Inflammatory macrophage treated with lipopolysaccharide for 1 hour (primary cell): ENCODE results near the gene TECPR2.
A peak's percentile ranks its signal among the peaks of the same experiment; 100 is the strongest.

Experiments used
- DNase-seq, 2 donors: peaks; one replicate each; pipeline ENCODE4 v3.0.0-alpha.2; 2020 to 2022

The TECPR2 gene

DNA sequence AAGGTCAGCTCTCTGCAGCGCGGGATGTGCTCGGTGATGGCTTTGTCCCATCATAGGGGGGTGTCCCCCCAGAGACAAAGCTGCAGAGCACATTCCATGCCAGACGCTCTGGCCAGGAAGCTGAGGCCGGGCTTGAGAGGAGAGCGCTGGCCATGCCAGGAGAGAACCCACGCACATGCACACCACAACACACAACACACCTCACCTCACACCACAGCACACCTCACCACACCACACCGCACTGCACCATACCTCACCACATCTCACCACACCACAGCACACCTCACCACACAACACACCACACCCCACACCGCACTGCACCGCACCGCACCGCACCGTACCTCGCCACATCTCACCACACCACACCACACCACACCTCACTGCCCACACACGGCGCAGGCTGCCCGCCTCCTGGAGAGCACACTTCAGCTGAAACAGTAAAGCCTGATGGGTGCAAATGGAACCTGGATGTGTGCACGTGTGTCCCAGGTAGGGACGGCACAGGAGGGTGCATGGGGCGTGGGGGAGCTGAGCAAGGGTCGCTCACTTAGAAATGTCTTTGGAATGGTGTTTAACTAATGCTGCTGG is 136.0 kb downstream of the TECPR2 start:
- no peak for DNase-seq

DNA sequence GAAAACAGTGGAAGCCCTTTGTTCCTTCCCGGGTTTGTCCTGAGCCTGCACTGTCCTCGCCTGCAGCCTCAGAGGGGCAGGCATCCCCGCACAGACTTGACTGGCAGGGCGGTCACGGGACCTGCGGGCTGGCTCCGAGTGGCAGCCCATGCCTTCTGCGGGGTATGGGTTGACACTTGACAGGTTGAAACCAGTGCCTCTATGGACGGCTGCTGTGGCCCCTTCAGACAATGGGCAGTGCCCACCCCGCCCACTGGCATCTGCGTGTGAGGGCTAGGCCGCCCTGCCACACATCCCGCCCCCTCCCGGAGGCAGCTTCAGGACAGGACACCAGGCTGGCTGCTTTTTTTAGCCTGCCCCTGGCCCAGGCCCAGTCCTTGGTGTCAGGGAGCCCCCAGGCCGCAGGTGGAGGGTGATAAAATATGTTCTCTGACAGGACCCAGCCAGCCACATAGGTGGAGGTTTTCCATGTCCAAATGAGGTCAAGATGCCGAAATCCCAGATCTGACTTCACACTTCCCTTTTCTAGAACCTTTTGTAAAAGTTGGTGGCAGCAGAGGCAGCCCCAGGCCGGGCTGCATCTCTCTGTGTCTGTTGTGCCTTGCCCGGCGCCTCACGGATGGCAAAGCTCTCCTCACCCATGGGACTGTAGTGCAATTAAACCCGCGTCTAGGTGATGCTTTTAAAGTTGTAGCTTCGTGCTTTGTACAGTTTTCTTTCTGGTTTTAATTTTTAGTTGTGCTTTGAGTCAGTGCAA is 136.8 kb downstream of the TECPR2 start:
- DNase-seq: peak in 1 of 2 donors; percentile 27

DNA sequence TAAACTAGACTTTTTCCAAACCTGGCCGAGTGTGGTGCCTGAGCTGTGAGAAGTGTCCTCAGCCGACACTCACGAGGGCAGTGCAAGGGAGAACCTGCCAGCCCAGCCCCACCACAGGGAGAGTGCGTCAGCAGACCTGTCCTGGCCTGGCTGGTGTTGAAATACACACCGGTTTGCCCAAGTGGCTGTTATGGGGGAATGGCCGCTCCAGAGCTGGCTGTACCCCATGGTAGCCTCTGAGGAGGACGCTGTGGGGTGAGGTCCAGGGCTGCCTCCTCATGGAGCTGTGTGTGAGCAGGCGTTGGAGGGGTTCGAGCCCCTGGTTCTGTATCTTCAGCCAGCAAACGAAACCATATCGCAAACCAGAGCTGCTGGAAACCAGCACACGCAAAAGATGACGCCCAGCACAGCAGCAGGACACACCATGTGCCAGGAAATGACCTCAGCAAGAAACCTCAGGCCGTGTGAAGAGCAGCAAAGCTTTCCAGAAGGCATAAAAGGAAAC is 137.5 kb downstream of the TECPR2 start:
- peak; percentile 62 to 65 for DNase-seq

DNA sequence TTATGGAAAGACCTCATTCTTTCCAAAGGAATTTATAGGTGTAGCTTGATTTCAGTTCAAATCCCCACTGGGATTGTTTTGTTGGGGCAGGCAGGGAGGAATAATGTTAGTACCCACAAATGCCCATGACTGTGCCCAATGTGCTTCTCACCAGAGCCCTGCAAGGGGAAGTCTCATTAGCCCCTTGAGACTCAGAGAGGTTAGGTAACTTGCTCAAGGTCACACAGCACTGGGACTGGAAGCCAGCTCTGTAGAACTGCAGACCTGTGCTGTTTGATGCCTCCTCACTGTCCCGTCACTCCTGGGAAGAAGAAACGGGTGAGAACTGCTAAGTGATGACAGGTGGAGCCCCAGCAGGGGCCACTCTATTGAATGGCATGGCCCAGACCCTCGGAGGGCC is 138.0 kb downstream of the TECPR2 start:
- peak in 1 of 2 donors; percentile 13 for DNase-seq

DNA sequence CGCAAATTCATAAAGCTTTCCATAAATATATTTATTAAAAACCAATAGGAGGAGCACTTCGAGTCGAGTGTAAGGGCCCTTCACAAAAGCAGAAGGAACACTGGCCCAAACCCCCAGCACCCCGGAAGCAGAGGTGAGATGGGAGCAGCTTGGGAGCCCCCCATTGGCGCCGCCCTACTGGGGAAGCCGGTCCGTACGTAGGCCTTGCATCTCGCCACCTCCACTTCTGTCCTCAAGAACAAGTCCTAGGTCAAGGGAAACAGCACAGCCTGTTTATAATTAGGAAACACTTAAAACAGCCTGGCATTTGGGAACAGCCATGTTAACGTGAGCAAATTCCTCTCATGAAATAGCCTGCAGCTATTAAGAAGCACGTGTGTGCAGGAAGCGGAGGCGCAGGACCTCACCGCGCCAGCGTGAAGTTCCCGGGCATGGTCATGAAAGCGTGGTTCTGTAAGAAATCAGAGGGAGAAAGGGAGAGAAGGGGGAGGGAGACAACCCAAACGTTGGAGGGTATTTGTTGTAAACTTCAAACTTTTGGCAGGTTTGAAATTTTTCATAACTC is 139.1 kb downstream of the TECPR2 start:
- no peak for DNase-seq

DNA sequence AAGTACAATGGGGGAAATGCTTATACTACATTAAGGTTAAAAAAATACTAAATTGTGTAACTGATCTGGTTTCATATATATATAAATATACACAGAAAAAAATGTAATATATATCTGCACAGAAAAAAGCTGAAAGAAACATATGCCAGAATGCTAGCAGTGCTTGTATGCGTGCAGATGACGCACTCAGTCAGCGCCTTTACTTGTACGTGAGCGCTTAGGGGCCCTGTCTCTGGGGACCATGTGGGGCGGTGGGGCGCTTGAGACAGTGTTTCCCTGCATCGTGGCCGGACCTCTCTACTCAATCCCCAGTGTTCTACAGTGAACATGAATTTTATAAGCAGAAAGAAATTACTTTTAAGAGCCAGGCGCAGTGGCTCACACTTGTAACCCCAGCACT is 139.8 kb downstream of the TECPR2 start:
- DNase-seq: no peak

GRCh38 chr14:102503641-102504327 is 141.0 kb downstream of the TECPR2 start:
- no peak for DNase-seq

DNA sequence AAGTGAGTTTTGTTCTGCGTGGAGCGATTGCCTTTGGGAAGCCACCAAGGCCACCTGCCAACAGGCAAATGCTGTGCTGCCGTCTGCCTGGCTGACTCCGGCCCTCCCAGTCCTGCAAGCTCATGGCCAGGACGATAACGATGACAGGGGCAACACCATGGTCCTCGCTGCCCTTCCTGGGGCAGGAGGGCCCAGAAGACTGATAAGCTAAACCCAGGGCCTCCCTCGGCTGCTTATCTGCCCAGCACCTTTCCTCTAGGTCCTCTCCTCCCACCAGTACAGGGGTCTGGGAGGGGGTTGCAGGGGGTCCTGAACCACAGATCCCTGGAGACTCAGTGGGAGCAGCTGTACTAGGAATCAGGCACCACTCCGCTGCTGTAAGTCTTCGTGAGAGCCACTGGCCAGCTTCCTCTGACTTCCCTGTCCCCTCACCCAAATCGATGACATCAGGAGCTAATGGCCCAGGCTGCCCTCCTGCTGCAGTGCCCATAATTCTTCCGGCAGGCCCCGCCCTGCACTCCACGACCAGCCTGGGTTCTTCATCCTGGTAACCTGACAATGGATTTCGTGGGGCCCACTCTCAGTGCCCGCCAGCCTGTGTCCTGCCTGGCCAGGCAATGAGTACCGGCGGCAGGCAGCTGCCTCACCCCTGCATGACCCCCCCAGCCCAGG is 141.7 kb downstream of the TECPR2 start:
- no peak for DNase-seq

DNA sequence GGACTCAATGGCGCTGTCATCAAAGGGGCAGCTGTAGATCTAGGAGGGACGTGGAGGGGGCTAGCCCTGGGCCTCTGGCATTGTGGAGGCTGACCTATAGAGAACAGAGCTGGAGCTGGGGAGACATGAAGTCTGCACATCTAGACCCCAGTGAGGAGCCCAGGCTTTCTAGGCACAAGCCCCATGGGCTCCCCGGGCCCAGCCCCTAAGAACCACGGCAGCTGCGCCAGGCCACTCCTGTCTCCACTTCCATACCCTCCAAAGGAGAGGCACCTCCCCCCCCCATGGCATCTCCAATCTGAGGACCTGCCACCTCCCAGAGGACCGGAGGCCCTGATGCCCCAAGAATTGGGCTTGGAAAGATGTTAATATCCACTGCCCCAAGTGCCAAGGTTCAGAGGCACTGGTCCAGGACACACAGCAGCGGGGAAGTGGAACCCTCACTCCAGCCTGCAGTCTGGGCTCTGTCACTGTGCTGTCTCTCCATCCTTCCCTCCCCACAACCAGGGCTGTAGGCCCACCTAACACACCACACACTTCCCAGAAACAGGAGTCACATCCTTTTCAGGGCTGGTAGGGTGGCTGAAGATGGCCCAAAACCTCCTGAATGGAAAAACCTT is 142.4 kb downstream of the TECPR2 start:
- DNase-seq: no peak

DNA sequence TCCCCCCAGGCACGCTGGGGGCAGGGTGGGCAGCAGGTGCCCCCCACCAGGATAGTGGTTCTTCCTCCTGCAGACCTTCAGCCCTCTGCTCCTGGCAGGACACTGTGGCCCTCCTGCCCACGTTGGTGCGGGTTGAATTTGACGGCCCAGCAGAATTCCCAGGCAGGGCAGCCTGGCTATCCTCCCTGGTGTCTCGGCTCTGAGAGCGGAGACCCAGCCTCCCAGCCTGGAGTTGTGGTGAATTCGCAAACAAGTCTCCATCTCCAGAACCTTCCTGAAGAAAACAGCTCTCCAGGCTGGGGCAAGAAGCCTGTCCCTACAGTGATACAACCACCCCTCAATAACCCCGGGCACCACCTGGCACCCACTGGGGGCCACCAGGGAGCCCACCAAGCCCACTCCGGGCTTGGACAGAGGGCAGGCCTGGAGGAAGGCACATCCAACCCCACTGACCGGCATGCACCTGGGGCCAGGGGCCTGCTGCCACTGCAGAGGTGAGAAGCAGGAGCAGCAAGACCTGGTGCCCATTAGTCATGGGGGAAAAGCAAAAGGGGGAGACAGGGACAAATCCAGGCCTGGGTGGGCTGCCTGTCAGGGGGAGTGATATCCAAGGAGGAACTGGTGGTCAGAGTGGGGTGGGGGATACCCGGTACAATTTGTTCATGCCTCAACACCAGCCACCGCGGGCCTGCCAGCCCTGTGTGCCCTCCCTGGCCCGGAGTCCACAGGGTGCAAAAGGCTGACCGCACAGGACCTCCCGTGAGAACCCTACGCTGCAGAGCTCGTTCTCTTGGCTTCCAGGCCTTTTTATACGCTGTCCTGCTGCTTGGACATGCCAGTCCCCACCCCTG is 143.3 kb downstream of the TECPR2 start:
- no peak for DNase-seq

GRCh38 chr14:102506626-102506925 is 143.8 kb downstream of the TECPR2 start:
- DNase-seq: no peak

DNA sequence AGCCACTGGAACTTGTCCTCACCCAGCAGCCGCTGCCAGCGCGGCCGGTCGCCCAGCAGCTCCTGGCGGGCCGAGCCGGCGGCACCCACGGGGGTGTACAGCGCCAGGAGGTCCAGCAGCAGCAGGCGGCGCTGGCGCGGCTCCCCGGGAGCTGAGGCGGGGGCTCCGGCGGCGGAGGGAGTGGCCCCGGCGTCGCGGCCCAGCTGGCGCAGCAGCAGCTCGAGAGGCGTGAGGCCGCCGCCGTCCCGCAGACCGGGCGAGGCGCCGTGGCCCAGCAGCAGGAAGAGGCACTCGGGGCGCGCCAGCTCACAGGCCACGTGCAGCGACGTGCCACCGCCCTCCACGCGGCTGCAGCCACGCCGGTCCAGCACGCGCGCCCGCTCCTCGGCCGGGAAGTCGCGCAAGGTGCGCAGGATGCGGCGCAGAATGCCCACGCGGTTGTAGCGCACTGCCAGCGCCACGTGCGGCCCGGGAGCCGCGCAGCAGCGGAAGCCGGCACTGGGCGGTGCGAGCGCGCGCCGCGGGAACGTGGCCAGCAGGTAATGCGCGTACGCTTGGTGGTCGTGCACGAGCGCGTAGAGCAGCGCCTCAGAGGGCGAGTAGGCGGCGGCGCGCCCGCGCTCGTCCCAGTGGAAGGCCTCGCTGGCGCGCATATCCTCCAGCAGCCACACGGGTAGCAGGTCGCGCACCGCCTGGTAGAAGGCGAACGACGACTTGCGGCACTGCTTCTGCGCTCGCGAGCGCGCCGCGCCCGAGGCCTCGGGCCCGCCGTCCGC is 144.5 kb downstream of the TECPR2 start:
- no peak for DNase-seq

DNA sequence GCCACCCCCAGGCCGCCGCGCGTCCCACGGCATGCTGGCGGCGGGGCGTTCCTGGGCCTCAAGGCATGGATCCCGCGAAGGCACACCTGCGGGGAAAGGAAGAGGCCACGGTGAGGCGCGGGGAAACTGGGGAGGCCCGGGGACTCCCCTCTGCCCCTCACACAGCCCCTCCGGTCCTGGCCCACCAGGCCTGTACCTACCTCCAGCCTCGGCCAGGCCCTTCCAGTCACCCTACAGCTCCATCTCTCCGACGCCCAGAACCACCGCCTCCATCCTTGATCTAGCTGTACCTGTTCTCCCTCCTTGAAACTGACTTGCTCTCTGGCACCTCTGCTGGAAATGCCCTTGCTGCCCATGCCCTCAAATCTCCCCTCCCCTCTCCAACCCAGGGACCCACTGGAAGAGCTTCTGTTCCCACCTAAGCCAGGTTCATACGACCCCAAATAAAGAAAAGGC is 145.1 kb downstream of the TECPR2 start:
- no peak for DNase-seq

DNA sequence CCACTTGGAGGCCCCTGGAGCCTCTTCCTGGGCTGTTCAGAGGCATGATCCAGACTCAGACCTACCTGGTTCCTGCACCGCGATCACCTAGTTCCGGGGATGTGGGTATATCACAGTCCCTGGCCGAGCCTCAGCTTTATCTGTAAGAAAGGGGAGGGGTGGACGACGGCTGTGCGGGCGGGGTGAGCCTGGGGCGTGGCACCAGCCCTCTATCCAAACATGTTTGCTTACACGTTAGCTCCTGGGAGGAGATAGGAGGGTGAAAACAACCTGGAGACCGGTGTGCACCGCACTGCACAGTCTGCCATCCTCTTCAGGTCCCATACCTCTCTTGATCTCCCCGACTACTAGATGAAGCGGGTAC is 145.7 kb downstream of the TECPR2 start:
- no peak for DNase-seq

DNA sequence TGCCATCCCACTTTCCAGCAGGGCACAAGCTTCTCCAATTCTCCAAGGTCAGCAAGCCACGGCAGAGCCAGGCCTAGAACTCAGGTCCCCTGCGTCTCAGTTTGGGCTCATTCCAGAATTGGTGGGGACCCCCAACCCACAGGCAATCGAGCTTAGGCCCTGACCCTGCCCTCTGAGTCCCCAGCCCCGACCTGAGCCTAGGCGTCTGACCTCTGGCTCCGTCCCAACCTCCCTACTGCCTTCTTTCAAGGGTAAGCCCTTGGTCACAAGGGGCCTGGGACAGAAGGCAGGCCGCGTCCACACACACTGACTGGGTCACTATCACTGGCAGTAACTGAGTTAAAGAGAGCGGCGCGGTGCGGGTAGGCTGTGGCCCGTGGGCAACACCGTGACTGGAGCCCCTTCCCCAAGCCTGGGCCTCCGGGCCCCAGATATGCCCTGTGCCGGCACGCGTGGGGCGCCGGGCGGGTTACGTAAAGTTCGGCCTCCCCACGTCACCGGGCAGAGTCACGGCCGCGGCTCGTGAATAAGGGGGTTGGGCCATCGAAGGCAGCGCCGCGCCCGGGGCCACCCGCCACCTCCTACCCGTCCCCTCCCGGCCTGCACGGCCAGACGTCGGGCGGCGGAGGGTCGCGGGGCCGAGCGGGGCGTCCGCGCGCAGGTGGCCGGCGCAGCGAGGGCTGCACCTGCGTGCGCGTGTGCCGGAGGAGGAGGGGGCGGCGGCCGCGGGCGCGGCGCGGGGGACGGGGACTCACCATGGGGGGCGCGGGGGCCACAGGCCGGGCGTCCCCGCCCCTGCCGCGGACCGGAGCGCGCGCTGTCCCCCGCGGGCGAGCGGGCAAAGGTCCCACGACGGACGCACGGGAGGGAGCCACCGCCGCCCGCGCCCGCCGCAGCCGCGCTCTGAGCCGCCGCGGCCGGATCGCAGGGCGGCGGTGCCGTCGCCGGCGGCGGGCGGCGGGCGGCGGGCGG is 146.3 kb downstream of the TECPR2 start:
- peak; percentile 17 to 64 for DNase-seq

DNA sequence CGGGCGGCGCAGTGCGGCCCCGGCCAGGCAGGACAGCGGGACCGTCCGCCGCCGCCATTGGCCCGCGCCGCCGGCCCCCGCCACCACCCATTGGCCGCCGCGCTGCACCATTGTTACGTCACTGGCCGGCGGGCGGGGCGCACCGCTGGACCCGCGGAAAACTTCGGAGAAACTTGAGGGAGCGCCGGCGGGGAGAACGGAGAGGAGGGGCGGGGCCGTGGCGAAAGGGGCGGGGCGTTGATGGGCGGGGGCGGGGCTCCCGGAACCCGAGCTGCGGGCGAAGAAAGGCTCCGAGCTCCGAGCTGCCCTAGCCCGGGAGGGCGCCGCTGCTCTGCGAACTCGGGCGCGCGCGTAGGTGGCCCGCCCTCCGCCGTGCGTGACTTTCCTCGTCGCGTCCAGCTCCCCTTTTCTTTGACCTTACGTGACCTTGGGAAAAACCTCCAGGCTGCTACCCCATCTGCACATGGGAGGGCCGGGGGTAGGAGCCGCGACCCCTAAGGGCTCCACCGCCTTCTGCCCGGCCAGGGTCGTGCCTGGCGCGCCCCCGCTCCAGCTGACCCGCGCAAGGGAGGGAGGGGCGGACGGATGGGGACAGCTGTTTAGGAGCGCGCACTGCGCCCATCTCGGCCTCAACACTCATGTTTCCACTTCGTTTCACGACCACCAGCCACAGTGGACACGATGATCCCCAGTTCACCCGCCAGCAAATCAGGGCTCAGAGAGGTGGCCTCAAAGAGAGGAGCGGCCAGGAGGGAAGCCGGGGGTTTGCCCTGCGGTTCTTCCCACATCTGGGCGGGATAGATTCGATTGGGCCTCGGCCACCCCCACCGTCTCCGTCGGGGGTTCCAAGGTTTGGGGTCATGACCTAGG is 147.2 kb downstream of the TECPR2 start, which contains the start of gene ANKRD9:
Gene ANKRD9 (minus strand): TSS at position 31 of the 870 bp plus-strand sequence. CDS start 1,887 bp downstream, outside the sequence.
- peak; percentile 91 to 98 for DNase-seq

- DNase-seq: peak in 1 of 2 donors; percentile 13
These were observed 148.1 kb downstream of the TECPR2 start for GRCh38 chr14:102510616-102511520.
